K562 (cell line): ENCODE measurements around the gene ESPN.

ENCODE experiments used
- CXXC5 ChIP-seq: fragments of 250-450 bp; sonication (Bioruptor Pico); IDR thresholded peaks from 2 replicates; pipeline ENCODE4 v1.8.0; 2022; ENCODE audit warnings: inconsistent platforms, mild to moderate bottlenecking, moderate library complexity
- FOXP1 ChIP-seq: sonication (generic); formaldehyde crosslinking; IDR thresholded peaks from 2 replicates; pipeline ENCODE4 v1.8.0; 2022; ENCODE audit warnings: mild to moderate bottlenecking, missing genetic modification reagents
- MAFG ChIP-seq: fragments of 450-650 bp; conservative IDR thresholded peaks from 2 replicates; pipeline ENCODE4 v1.6.1; 2016; ENCODE audit warnings: missing genetic modification characterization, missing compliant biosample characterization
- MXI1 ChIP-seq: IDR thresholded peaks from 2 replicates; pipeline ENCODE4 v1.6.1; 2011; ENCODE audit warnings: low read depth, mild to moderate bottlenecking, improper control_type of control experiment, low read length
- PHB ChIP-seq: fragments of 250-450 bp; sonication (Bioruptor Pico); IDR thresholded peaks from 2 replicates; pipeline ENCODE4 v1.5.0; 2021
- POLR2AphosphoS5 ChIP-seq: IDR thresholded peaks from 2 replicates; pipeline ENCODE4 v1.6.1; 2011; ENCODE audit warnings: mild to moderate bottlenecking, low read depth, low read length, moderate library complexity; ENCODE audit not compliant: control insufficient read depth, insufficient read depth
- RCOR1 ChIP-seq, 2 experiments: IDR thresholded peaks; 2 replicates each; pipeline ENCODE4 v1.6.1; 2012; ENCODE audit warnings: low read depth in 2 of 2, low read length in 2 of 2, borderline replicate concordance in 1 of 2, improper control_type of control experiment in 1 of 2
- SP1 ChIP-seq: sonication (generic); formaldehyde crosslinking; IDR thresholded peaks from 2 replicates; pipeline ENCODE4 v1.8.1; 2022; ENCODE audit warnings: mild to moderate bottlenecking, missing genetic modification reagents
- TEAD4 ChIP-seq, 2 experiments: sonication (generic) in 1 of 2; formaldehyde crosslinking in 1 of 2; IDR thresholded peaks; 2 replicates each; pipeline versions ENCODE4 v1.6.1 to v1.8.0; 2012 to 2022; ENCODE audit warnings: borderline replicate concordance in 1 of 2, inconsistent platforms in 1 of 2, low read length in 1 of 2, mild to moderate bottlenecking in 1 of 2, missing genetic modification reagents in 1 of 2
- ZNF589 ChIP-seq: fragments of 200-800 bp; sonication (Bioruptor generic); IDR thresholded peaks from 2 replicates; pipeline ENCODE4 v1.6.1; 2016; ENCODE audit warnings: low read depth, missing genetic modification characterization, missing compliant biosample characterization
- TF ChIP-seq, protein P1 (sequence below): sonication (generic); formaldehyde crosslinking; IDR thresholded peaks from 2 replicates; pipeline ENCODE4 v1.8.0; 2022; ENCODE audit warnings: mild to moderate bottlenecking, missing genetic modification reagents
- TF ChIP-seq, protein P2 (sequence below), 2 experiments: fragments of 450-650 bp; IDR thresholded peaks; 2 replicates each; pipeline ENCODE4 v1.6.1; 2016; ENCODE audit warnings: mild to moderate bottlenecking in 2 of 2, borderline replicate concordance in 1 of 2, low read depth in 1 of 2, moderate library complexity in 1 of 2
- TF ChIP-seq, protein P3 (sequence below), 3 experiments: IDR thresholded peaks in 2 of 3; conservative IDR thresholded peaks in 1 of 3; 2 replicates each; pipeline ENCODE4 v1.5.1; 2011 to 2012; ENCODE audit warnings: low read length in 3 of 3, mild to moderate bottlenecking in 3 of 3, control low read depth in 2 of 3, improper control_type of control experiment in 1 of 3, inconsistent platforms in 1 of 3, low read depth in 1 of 3, mixed read lengths in 1 of 3, moderate library complexity in 1 of 3; ENCODE audit not compliant: insufficient read depth in 2 of 3
- TF ChIP-seq, protein P4 (sequence below), 2 experiments: IDR thresholded peaks; 2 replicates each; pipeline ENCODE4 v1.6.1; 2011; ENCODE audit warnings: borderline replicate concordance in 1 of 2, control low read depth in 1 of 2, low read depth in 1 of 2, low read length in 1 of 2, mild to moderate bottlenecking in 1 of 2, mixed read lengths in 1 of 2, moderate library complexity in 1 of 2; ENCODE audit not compliant: insufficient read depth in 1 of 2, insufficient read length in 1 of 2, poor library complexity in 1 of 2, severe bottlenecking in 1 of 2; ENCODE audit errors: extremely low read depth in 1 of 2

DNA sequence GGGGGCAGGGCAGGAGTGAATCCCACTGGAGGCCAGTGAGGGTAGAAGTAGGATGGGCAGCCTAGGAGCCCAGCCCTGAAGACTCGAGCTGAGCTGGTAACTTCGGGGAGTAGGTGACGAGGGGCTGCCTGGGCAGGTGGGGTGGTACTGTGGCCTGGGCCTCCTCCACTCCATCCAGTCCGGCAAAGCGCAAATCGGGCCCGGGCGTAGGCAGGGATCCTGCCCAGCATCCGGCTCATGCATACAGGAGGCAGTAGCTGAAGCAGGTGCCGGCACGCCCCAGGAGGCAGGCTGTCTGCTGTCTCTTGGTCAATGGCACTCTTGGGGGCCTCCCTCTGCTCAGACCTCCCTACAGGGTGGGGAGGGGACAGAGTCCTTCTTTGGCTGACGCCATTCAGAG, 42.6 kb downstream of the ESPN start:
- no peak for TF ChIP-seq POLR2AphosphoS5
- TF ChIP-seq ZNF589 (CRISPR knock-in tag): no peak
- TF ChIP-seq, protein P1, sequence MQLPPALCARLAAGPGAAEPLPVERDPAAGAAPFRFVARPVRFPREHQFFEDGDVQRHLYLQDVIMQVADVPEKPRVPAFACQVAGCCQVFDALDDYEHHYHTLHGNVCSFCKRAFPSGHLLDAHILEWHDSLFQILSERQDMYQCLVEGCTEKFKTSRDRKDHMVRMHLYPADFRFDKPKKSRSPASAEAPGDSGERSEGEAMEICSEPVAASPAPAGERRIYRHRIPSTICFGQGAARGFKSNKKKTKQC (CRISPR knock-in tag): no peak
- no peak for TF ChIP-seq PHB (CRISPR knock-in tag)
- TF ChIP-seq, protein P2, sequence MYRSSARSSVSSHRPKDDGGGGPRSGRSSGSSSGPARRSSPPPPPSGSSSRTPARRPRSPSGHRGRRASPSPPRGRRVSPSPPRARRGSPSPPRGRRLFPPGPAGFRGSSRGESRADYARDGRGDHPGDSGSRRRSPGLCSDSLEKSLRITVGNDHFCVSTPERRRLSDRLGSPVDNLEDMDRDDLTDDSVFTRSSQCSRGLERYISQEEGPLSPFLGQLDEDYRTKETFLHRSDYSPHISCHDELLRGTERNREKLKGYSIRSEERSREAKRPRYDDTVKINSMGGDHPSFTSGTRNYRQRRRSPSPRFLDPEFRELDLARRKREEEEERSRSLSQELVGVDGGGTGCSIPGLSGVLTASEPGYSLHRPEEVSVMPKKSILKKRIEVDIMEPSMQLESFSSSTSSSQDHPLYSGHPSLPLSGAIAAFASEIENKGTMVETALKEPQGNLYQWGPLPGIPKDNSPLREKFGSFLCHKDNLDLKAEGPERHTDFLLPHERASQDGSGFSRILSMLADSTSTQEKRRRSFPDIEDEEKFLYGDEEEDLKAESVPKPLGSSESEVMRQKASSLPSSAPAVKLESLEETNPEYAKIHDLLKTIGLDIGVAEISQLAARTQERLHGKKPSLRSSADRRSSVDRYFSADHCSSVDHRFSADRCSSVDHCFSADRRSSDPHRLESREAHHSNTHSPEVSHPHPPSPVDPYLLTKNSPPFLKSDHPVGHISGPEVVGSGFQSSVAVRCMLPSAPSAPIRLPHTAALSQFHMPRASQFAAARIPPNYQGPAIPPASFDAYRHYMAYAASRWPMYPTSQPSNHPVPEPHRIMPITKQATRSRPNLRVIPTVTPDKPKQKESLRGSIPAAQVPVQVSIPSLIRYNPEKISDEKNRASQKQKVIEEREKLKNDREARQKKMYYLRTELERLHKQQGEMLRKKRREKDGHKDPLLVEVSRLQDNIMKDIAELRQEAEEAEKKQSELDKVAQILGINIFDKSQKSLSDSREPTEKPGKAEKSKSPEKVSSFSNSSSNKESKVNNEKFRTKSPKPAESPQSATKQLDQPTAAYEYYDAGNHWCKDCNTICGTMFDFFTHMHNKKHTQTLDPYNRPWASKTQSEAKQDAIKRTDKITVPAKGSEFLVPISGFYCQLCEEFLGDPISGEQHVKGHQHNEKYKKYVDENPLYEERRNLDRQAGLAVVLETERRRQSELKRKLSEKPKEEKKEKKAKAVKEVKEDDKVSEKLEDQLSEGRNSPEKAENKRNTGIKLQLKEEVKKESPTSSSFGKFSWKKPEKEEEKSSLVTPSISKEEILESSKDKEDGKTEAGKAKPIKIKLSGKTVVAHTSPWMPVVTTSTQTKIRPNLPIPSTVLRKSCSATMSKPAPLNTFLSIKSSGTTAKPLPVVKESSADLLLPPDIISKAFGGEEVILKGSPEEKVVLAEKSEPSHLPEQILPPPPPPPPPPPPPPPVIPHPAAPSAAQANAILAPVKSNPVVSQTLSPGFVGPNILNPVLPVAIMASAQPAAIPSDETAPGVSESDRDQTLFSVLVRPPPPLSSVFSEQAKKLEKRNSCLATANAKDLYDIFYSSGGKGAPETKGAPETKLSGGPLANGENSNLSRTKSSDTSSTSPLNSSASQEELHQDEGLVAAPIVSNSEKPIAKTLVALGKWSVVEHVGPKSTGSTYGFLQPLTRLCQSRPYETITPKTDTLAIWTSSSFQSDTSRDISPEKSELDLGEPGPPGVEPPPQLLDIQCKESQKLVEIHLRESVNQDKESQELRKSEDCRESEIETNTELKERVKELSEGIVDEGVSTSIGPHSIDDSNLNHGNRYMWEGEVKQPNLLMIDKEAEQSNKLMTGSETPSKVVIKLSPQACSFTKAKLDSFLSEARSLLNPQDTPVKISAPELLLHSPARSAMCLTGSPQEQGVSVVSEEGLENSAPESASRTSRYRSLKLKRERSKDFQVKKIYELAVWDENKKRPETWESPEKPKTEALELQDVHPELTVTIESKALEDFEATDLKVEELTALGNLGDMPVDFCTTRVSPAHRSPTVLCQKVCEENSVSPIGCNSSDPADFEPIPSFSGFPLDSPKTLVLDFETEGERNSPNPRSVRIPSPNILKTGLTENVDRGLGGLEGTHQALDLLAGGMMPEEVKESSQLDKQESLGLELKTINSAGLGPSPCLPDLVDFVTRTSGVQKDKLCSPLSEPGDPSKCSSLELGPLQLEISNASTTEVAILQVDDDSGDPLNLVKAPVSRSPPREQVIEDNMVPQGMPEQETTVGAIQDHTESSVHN (IDR thresholded peaks at IDR 0.05; ENCODE audit: borderline replicate concordance in 1 of 2, low read depth in 1 of 2): no peak
- no peak for TF ChIP-seq MAFG (tag)
- no peak for TF ChIP-seq MXI1
- TF ChIP-seq FOXP1 (CRISPR knock-in tag): no peak
- no peak for TF ChIP-seq CXXC5 (CRISPR knock-in tag)
- TF ChIP-seq, protein P3, sequence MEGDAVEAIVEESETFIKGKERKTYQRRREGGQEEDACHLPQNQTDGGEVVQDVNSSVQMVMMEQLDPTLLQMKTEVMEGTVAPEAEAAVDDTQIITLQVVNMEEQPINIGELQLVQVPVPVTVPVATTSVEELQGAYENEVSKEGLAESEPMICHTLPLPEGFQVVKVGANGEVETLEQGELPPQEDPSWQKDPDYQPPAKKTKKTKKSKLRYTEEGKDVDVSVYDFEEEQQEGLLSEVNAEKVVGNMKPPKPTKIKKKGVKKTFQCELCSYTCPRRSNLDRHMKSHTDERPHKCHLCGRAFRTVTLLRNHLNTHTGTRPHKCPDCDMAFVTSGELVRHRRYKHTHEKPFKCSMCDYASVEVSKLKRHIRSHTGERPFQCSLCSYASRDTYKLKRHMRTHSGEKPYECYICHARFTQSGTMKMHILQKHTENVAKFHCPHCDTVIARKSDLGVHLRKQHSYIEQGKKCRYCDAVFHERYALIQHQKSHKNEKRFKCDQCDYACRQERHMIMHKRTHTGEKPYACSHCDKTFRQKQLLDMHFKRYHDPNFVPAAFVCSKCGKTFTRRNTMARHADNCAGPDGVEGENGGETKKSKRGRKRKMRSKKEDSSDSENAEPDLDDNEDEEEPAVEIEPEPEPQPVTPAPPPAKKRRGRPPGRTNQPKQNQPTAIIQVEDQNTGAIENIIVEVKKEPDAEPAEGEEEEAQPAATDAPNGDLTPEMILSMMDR (IDR thresholded peaks at IDR 0.05 in 2 of 3, conservative IDR thresholded peaks at IDR 0.05 in 1 of 3; ENCODE audit: insufficient read depth in 2 of 3, low read depth in 1 of 3, low read length in 3 of 3): no peak
- TF ChIP-seq SP1 (CRISPR knock-in tag): no peak
- no peak for TF ChIP-seq RCOR1 (IDR thresholded peaks at IDR 0.05; ENCODE audit: borderline replicate concordance in 1 of 2, low read depth in 2 of 2, low read length in 2 of 2)
- TF ChIP-seq, protein P4, sequence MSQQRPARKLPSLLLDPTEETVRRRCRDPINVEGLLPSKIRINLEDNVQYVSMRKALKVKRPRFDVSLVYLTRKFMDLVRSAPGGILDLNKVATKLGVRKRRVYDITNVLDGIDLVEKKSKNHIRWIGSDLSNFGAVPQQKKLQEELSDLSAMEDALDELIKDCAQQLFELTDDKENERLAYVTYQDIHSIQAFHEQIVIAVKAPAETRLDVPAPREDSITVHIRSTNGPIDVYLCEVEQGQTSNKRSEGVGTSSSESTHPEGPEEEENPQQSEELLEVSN (IDR thresholded peaks at IDR 0.05; ENCODE audit: borderline replicate concordance in 1 of 2, extremely low read depth in 1 of 2, insufficient read depth in 1 of 2, insufficient read length in 1 of 2, low read depth in 1 of 2, low read length in 1 of 2, poor library complexity in 1 of 2, severe bottlenecking in 1 of 2): no peak
- no peak for TF ChIP-seq TEAD4 (IDR thresholded peaks at IDR 0.05; ENCODE audit: low read length)
- TF ChIP-seq TEAD4 (CRISPR knock-in tag; IDR thresholded peaks at IDR 0.05; ENCODE audit: borderline replicate concordance): no peak
